GM23248 (cell line): ENCODE results near the gene CCDC188.

Experiments
- EZH2 ChIP-seq: fragments of 200-600 bp; sonication (generic); IDR thresholded peaks from 2 replicates; pipeline ENCODE4 v1.6.1; 2018; ENCODE audit warnings: antibody characterized with exemption, mild to moderate bottlenecking; ENCODE audit not compliant: insufficient read depth, poor library complexity, severe bottlenecking
- EZH2phosphoT487 ChIP-seq: fragments of 200-600 bp; sonication (generic); IDR thresholded peaks from 2 replicates; pipeline ENCODE4 v1.6.1; 2018; ENCODE audit warnings: antibody characterized with exemption, moderate library complexity, mild to moderate bottlenecking, low read depth; ENCODE audit not compliant: insufficient read depth

GRCh38 chr22:20173772-20174171 lies 22.9 kb upstream of the CCDC188 start:
- TF ChIP-seq EZH2phosphoT487, result no peak
- no peak for TF ChIP-seq EZH2
